Activated CD8-positive, alpha-beta T cell treated with anti-CD3 and anti-CD28 coated beads for 36 hours (primary cell): ENCODE measurements around the gene TOX3. TPM values are rescaled to one million over a fixed set of nuclear protein-coding genes. Genes with fewer than 3 reads are reported as not detected.

Source experiments
- ATAC-seq: fragments of 200-7000 bp; cut with Tn5 transposase; one replicate; pipeline ENCODE4 v1.10.0; 2021; ENCODE audit warnings: mild to moderate bottlenecking, moderate library complexity
- CTCF ChIA-PET: fragments of 350-600 bp; sonication (Branson Sonifier 250); formaldehyde crosslinking; loops from one replicate; lab custom pipeline; 2021; ENCODE audit warnings: antibody characterized with exemption; lab: Charles Lee
- POLR2A ChIA-PET: fragments of 350-600 bp; sonication (Branson Sonifier 250); formaldehyde crosslinking; loops from one replicate; lab custom pipeline; 2021; ENCODE audit warnings: antibody characterized with exemption; lab: Charles Lee
- DNase-seq: peaks from one replicate; pipeline ENCODE4 v3.0.0-alpha.2; 2020
- H3K27ac Mint-ChIP-seq: one replicate; pipeline ENCODE4 v1.8.0; 2021; ENCODE audit warnings: mild to moderate bottlenecking, mixed read lengths
- H3K27me3 Mint-ChIP-seq: one replicate; pipeline ENCODE4 v1.8.0; 2021; ENCODE audit warnings: mixed read lengths
- H3K36me3 Mint-ChIP-seq: one replicate; pipeline ENCODE4 v1.8.0; 2021; ENCODE audit warnings: low read depth, mixed read lengths
- H3K4me1 Mint-ChIP-seq: one replicate; pipeline ENCODE4 v1.8.0; 2021; ENCODE audit warnings: low read depth, mixed read lengths
- H3K4me3 Mint-ChIP-seq: one replicate; pipeline ENCODE4 v1.8.0; 2021; ENCODE audit warnings: mild to moderate bottlenecking, moderate library complexity, mixed read lengths
- H3K9me3 Mint-ChIP-seq: one replicate; pipeline ENCODE4 v1.8.0; 2021; ENCODE audit warnings: mixed read lengths
- intact Hi-C: fragments of 100-400 bp; cut with micrococcal nuclease; formaldehyde crosslinking; loops from one replicate; pipeline ENCODE4 v1.10.0; 2022
- total RNA-seq, 2 experiments: library from RNA; stranded (reverse); gene quantifications; one replicate each; pipeline ENCODE4 v1.2.3, GENCODE V29; 2021
- TF ChIP-seq, protein P1 (sequence below): fragments of 200-600 bp; IDR thresholded peaks from one replicate; pipeline ENCODE4 v1.8.0; 2022; ENCODE audit warnings: antibody characterized with exemption, mild to moderate bottlenecking

Gene TOX3
- total RNA-seq, 2 experiments from 2014 or later = not detected

DNA sequence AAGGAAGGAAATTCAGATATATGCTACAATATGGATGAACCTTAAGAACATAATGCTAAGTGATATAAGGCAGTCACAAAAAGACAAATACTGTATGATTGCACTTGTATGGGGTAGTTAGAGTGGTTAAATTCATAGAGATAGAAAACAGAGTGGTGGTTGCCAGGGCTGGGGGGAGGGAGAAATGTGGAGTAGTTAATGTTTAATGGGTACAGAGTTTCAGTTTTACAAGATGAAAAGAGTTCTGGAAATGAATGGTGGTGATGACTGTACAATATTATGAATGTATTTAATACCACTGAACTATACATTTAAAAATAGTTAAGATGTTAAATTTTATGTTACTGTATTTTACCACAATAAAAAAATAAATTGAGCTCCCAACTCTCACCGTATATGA is 157.9 kb downstream of the TOX3 start:
- Mint-ChIP-seq H3K4me1 (no peaks in the 10 kb centered on the region), H3K9me3 (peaks cover 5% of the 10 kb centered on the region), H3K36me3 (no peaks in the 10 kb centered on the region), H3K27ac (no peak overlapping the region), H3K4me3 (no peak overlapping the region), H3K27me3 (no peaks in the 10 kb centered on the region)
- DNase-seq = no peak
- ChIA-PET CTCF (no interaction called here), POLR2A (no interaction called here)
- intact Hi-C loops = no loop called here
- no peak for ATAC-seq
- TF ChIP-seq, protein P1, sequence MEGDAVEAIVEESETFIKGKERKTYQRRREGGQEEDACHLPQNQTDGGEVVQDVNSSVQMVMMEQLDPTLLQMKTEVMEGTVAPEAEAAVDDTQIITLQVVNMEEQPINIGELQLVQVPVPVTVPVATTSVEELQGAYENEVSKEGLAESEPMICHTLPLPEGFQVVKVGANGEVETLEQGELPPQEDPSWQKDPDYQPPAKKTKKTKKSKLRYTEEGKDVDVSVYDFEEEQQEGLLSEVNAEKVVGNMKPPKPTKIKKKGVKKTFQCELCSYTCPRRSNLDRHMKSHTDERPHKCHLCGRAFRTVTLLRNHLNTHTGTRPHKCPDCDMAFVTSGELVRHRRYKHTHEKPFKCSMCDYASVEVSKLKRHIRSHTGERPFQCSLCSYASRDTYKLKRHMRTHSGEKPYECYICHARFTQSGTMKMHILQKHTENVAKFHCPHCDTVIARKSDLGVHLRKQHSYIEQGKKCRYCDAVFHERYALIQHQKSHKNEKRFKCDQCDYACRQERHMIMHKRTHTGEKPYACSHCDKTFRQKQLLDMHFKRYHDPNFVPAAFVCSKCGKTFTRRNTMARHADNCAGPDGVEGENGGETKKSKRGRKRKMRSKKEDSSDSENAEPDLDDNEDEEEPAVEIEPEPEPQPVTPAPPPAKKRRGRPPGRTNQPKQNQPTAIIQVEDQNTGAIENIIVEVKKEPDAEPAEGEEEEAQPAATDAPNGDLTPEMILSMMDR = no peak
